Suprapubic skin (tissue), 4 donors: Measurements from ENCODE around the gene JPH2. TPM values are rescaled to one million over a fixed set of nuclear protein-coding genes. Genes with fewer than 3 reads are reported as not detected.

Experiments used
- DNase-seq, 2 donors: peaks; one replicate each; pipeline ENCODE4 v3.0.0-alpha.2; 2019; ENCODE audit warnings: low spot score in 2 of 2
- H3K27ac ChIP-seq: fragments of 200-600 bp; sonication (generic); one replicate; pipeline ENCODE4 v1.5.1; 2019
- H3K27me3 ChIP-seq: fragments of 200-600 bp; sonication (generic); one replicate; pipeline ENCODE4 v1.5.1; 2019
- H3K36me3 ChIP-seq: fragments of 200-600 bp; sonication (generic); one replicate; pipeline ENCODE4 v1.5.1; 2019
- H3K4me1 ChIP-seq: fragments of 200-600 bp; sonication (generic); one replicate; pipeline ENCODE4 v1.5.1; 2019
- H3K4me3 ChIP-seq: fragments of 200-600 bp; sonication (generic); one replicate; pipeline ENCODE4 v1.5.1; 2019; ENCODE audit warnings: mild to moderate bottlenecking
- H3K9me3 ChIP-seq: fragments of 200-600 bp; sonication (generic); one replicate; pipeline ENCODE4 v1.5.1; 2019
- EP300 ChIP-seq: sonication (generic); formaldehyde crosslinking; IDR thresholded peaks from one replicate; pipeline ENCODE4 v1.6.1; 2017; ENCODE audit warnings: antibody characterized with exemption
- POLR2A ChIP-seq, 2 donors: fragments of 450-650 bp; IDR thresholded peaks; one replicate each; pipeline ENCODE4 v1.6.1; 2017; ENCODE audit warnings: antibody characterized with exemption in 2 of 2, mild to moderate bottlenecking in 2 of 2, moderate library complexity in 2 of 2
- POLR2AphosphoS5 ChIP-seq, 3 donors: sonication (generic); formaldehyde crosslinking; IDR thresholded peaks; one replicate each; pipeline ENCODE4 v1.6.1; 2017; ENCODE audit warnings: antibody characterized with exemption in 3 of 3
- WGBS: methylation state at CpG from one replicate; pipeline ENCODE4 v1.1.5; 2018; 5-methylcytosine and 5-hydroxymethylcytosine counted together
- total RNA-seq, 4 donors: library from RNA; depleted of rRNA; stranded (reverse); fragments of >200 nt; gene quantifications; one replicate each; pipeline ENCODE4 v1.1.0, GENCODE V29; 2016
- TF ChIP-seq, protein P1 (sequence below), 2 donors: fragments of 200-600 bp in 1 of 2; fragments of 450-650 bp in 1 of 2; sonication (generic) in 1 of 2; IDR thresholded peaks; one replicate each; pipeline ENCODE4 v1.5.1; 2016 to 2019; ENCODE audit warnings: antibody characterized with exemption in 2 of 2, mild to moderate bottlenecking in 1 of 2, moderate library complexity in 1 of 2

Gene JPH2
- total RNA-seq, 4 donors from 2014 or later = 3.8 to 5.0 (median 4.5) TPM

DNA sequence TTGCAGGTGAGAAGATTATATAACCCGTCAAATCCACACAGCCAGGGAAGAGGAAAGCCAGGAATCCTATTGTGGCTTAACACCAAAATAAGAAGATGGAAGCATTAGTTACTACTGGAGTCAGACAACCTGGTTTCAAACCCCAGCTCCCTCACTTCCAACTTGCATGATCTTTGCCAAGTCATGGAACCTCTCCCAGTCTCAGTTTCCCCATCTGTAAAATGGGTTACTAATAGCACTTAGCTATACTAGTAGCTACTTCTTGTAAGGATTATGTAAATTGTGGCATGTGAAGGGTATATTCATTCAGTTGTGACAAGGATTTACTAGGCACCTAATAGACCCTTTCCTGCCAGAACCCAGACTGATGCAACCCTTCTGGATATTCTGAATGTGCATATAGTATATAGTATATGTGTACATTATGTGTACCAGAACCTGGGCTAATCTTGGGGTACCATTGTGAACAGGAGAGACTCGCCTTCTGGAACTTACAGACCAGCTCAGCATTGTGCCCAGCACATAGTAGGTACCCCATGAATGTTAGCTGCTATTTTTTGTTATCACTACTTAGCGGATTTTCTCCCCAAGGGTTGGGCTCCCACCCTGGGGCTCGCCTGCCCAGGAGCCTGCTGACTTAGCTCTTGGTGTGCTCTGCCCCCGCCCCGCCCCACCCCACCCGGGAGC is 50.3 kb downstream of the JPH2 start:
- H3K27me3 ChIP-seq = peaks cover 16% of the 10 kb centered on the region
- H3K4me3 ChIP-seq = no peak overlapping the region
- no peak overlapping the region for H3K27ac ChIP-seq
- no peaks in the 10 kb centered on the region for H3K9me3 ChIP-seq
- DNase-seq = no peak
- 56% methylated on average over 4 of the region's 7 CpGs for WGBS
- peaks cover 7% of the 10 kb centered on the region for H3K4me1 ChIP-seq
- H3K36me3 ChIP-seq = no peaks in the 10 kb centered on the region
- TF ChIP-seq, protein P1, sequence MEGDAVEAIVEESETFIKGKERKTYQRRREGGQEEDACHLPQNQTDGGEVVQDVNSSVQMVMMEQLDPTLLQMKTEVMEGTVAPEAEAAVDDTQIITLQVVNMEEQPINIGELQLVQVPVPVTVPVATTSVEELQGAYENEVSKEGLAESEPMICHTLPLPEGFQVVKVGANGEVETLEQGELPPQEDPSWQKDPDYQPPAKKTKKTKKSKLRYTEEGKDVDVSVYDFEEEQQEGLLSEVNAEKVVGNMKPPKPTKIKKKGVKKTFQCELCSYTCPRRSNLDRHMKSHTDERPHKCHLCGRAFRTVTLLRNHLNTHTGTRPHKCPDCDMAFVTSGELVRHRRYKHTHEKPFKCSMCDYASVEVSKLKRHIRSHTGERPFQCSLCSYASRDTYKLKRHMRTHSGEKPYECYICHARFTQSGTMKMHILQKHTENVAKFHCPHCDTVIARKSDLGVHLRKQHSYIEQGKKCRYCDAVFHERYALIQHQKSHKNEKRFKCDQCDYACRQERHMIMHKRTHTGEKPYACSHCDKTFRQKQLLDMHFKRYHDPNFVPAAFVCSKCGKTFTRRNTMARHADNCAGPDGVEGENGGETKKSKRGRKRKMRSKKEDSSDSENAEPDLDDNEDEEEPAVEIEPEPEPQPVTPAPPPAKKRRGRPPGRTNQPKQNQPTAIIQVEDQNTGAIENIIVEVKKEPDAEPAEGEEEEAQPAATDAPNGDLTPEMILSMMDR (IDR thresholded peaks at IDR 0.05) = no peak
- no peak for TF ChIP-seq POLR2AphosphoS5 (IDR thresholded peaks at IDR 0.05)
- no peak for TF ChIP-seq POLR2A (IDR thresholded peaks at IDR 0.05)
- TF ChIP-seq EP300 = no peak

DNA sequence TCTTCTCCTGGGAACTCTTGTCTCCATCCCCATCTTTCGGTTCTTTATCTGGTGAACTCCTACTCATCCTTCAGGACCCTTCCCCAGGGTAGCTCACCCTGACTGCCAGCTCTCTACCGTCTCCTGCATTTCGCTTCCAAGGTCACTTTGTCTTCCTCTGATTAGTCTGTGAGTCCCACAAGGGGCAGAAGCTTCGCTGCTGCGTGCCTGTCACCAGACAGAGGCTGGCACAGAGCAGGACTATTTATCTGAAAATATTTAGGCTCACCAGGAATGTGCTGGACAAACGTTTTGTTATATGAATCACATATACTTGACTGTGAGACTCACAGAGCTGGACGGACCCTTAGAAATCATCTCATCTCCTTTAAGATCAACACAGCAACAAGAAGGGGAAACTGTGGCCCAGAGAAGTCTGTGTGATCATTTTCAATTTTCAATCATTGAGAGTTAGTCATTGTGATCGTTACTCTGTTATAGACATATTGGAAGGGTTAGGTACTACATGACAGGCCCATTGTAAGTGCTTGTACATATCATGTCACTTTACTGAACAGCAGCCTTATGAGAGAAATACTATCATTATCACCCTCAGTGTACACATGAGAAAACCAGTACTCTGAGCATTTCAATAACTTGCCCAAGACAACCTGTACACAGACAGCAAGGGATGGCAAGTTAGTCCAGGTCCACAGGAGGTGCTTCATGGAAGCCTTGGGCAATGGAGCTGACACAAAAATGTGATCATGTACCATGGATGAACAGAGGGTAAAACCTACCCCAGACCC is 51.4 kb downstream of the JPH2 start:
- Histone ChIP-seq H3K27ac (no peak overlapping the region), H3K27me3 (peaks cover 11% of the 10 kb centered on the region), H3K9me3 (no peaks in the 10 kb centered on the region), H3K36me3 (no peaks in the 10 kb centered on the region), H3K4me3 (no peak overlapping the region), H3K4me1 (peaks cover 7% of the 10 kb centered on the region)
- no peak for DNase-seq
- TF ChIP-seq POLR2A (IDR thresholded peaks at IDR 0.05) = no peak
- TF ChIP-seq POLR2AphosphoS5 (IDR thresholded peaks at IDR 0.05) = no peak
- TF ChIP-seq EP300 = no peak
- TF ChIP-seq, protein P1 (IDR thresholded peaks at IDR 0.05) = no peak
- WGBS = 67% methylated on average over 8 of the region's 8 CpGs

DNA sequence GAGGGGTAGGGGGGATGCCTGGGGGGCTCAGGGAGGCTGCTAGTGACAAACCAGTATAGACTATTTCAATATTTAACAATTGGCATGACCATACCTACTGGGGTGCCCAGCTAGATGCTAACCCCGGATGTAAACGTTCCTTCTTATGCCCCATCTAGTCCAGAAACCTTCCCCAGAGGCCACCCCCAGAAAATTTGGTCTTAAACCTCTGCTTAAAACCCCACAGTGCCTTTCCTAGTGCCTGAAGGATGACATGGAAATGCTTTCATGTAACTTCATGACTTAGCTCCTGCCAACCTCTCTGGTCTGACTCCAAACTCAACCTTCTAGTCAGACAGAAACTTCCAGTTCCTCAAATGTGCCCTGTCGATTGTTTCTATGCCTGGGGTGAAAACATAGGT is 52.0 kb downstream of the JPH2 start:
- Histone ChIP-seq H3K27ac (no peak overlapping the region), H3K36me3 (no peaks in the 10 kb centered on the region), H3K9me3 (no peaks in the 10 kb centered on the region), H3K4me3 (no peak overlapping the region), H3K27me3 (peaks cover 6% of the 10 kb centered on the region), H3K4me1 (peaks cover 7% of the 10 kb centered on the region)
- TF ChIP-seq POLR2AphosphoS5 (IDR thresholded peaks at IDR 0.05) (no peak), POLR2A (IDR thresholded peaks at IDR 0.05) (no peak), EP300 (no peak)
- TF ChIP-seq, protein P1 (IDR thresholded peaks at IDR 0.05) = no peak
- WGBS = 43% methylated on average over 3 of the region's 3 CpGs
- no peak for DNase-seq

DNA sequence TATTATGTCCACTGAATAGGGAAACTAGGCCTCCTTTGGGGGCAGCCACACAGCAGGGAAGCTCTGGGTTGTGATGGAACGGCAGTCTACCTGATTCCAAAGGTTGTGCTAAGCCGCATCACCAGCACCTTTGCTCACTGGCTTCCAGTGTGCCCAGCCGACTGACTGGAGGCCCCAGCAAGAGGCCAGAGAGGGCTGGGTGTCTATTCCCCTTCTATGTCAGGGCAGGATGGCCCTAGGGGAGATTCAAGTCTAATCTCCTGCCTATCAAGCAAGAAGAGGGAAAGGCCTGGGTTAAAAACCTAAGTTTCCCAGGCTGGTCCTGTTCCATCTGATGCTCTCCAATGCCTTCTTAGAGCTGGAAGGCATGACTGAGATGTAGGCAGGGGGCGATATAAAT is 53.6 kb downstream of the JPH2 start:
- 89% methylated on average over 3 of the region's 4 CpGs for WGBS
- no peak for DNase-seq
- TF ChIP-seq EP300 (no peak), POLR2AphosphoS5 (IDR thresholded peaks at IDR 0.05) (no peak), POLR2A (IDR thresholded peaks at IDR 0.05) (no peak)
- TF ChIP-seq, protein P1 (IDR thresholded peaks at IDR 0.05) = no peak
- no peak overlapping the region for H3K4me3 ChIP-seq
- H3K36me3 ChIP-seq = no peaks in the 10 kb centered on the region
- peaks cover 7% of the 10 kb centered on the region for H3K4me1 ChIP-seq
- no peaks in the 10 kb centered on the region for H3K9me3 ChIP-seq
- no peak overlapping the region for H3K27ac ChIP-seq
- peaks cover 6% of the 10 kb centered on the region for H3K27me3 ChIP-seq

DNA sequence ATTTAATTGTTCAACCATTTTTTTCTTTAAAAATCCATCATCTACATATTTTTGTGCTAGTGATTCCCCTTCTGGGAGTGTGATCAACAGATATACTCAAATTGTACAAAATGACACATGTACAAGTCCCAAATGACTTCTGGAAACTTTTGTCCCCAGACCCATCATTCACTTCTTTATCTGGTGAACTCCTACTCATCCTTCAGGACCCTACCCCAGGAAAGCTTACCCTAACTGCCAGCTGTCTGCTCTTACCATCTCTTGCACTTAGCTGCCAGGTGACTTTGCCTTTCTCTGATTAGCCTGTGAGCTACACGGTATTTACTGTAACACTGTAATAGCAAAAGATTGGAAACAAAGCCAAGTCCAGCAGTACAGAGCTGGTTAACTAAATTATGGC is 55.3 kb downstream of the JPH2 start:
- H3K9me3 ChIP-seq = no peaks in the 10 kb centered on the region
- 78% methylated on average over 1 of the region's 1 CpG for WGBS
- H3K4me1 ChIP-seq = no peaks in the 10 kb centered on the region
- H3K36me3 ChIP-seq = no peaks in the 10 kb centered on the region
- no peak overlapping the region for H3K4me3 ChIP-seq
- H3K27ac ChIP-seq = no peak overlapping the region
- H3K27me3 ChIP-seq = no peaks in the 10 kb centered on the region
- DNase-seq = no peak
- TF ChIP-seq EP300 = no peak
- TF ChIP-seq, protein P1 (IDR thresholded peaks at IDR 0.05) = no peak
